ENCODE data around the gene TMEM109. TPM values are rescaled to one million over a fixed set of nuclear protein-coding genes. Genes with fewer than 3 reads are reported as not detected.

TMEM109 gene
- total RNA-seq, 1 experiment from 2014 or later, result 26.8 TPM

DNA sequence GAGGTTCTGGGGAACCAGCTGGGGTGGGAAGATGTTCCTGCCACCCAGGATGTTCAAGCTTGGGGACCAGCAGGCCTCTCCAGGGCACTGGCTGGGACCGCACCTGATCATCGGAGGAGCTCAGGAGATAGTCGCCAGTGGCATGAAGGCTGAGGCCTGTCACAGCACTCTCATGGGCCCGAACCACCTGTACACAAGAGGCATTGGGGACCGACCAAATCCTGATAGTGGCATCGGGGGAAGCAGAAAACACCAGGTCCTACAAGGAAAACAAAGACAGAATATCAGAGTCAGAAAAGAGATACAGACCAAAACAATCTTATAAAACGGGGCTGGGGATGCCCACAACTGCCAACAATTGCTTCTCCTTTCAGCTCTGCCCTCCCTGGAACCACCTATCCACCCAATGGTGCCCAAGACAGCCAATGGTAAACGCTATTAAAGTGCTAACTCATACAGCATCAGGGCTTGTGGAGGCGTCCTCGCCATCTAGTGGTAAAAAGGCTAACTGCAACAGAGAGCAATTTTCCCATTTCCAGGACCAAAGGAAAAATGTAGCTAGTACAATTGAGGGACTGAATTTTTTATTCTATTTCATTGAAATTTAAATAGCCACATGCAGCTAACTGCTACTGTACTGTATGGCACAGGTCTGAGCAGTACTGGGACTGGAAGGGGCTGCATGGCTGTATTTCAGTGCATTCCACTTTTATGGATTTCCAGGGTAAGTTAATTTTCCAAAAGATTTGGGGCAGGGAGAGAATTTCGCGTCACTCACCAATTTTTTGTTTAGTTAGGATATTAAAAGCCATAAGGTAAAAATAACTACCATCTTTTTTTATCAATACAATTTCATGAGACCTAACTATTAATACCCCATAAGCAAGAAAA, 14.7 kb upstream of the TMEM109 start:
- Mint-ChIP-seq H3K36me3 (peaks cover 83% of the 10 kb centered on the region), H3K9me3 (no peaks in the 10 kb centered on the region), H3K27me3 (ENCODE audit: low read depth) (no peaks in the 10 kb centered on the region), H3K27ac (no peak overlapping the region; the same call in 1 of the 2 replicates), H3K4me1 (peaks cover 4% of the 10 kb centered on the region), H3K4me3 (no peak overlapping the region)
- DNase-seq (ENCODE audit: low spot score), result peak; percentile 38
- CTCF ChIA-PET, result interaction anchor here (0.6 to 2.2 kb wide), 48 partner anchors 10 to 1231 kb away, joined by 3 to 64 read pairs (median 4); partner anchors contain the start of genes MS4A10, PATL1, PTGDR2 and TMEM109
- TF ChIP-seq, protein P1, sequence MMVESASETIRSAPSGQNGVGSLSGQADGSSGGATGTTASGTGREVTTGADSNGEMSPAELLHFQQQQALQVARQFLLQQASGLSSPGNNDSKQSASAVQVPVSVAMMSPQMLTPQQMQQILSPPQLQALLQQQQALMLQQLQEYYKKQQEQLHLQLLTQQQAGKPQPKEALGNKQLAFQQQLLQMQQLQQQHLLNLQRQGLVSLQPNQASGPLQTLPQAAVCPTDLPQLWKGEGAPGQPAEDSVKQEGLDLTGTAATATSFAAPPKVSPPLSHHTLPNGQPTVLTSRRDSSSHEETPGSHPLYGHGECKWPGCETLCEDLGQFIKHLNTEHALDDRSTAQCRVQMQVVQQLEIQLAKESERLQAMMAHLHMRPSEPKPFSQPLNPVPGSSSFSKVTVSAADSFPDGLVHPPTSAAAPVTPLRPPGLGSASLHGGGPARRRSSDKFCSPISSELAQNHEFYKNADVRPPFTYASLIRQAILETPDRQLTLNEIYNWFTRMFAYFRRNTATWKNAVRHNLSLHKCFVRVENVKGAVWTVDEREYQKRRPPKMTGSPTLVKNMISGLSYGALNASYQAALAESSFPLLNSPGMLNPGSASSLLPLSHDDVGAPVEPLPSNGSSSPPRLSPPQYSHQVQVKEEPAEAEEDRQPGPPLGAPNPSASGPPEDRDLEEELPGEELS (CRISPR knock-in tag; IDR thresholded peaks at IDR 0.05), result no peak
- no peak for TF ChIP-seq EMX1 (CRISPR knock-in tag; IDR thresholded peaks at IDR 0.05)
- TF ChIP-seq, protein P2, sequence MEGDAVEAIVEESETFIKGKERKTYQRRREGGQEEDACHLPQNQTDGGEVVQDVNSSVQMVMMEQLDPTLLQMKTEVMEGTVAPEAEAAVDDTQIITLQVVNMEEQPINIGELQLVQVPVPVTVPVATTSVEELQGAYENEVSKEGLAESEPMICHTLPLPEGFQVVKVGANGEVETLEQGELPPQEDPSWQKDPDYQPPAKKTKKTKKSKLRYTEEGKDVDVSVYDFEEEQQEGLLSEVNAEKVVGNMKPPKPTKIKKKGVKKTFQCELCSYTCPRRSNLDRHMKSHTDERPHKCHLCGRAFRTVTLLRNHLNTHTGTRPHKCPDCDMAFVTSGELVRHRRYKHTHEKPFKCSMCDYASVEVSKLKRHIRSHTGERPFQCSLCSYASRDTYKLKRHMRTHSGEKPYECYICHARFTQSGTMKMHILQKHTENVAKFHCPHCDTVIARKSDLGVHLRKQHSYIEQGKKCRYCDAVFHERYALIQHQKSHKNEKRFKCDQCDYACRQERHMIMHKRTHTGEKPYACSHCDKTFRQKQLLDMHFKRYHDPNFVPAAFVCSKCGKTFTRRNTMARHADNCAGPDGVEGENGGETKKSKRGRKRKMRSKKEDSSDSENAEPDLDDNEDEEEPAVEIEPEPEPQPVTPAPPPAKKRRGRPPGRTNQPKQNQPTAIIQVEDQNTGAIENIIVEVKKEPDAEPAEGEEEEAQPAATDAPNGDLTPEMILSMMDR (IDR thresholded peaks at IDR 0.05), result peak; percentile 80
- peak; percentile 79 for ATAC-seq
- POLR2A ChIA-PET, result interaction anchor here (0.5 kb wide), 1 partner anchor 44 kb away, joined by 3 read pairs; no protein-coding TSS in a partner anchor

DNA sequence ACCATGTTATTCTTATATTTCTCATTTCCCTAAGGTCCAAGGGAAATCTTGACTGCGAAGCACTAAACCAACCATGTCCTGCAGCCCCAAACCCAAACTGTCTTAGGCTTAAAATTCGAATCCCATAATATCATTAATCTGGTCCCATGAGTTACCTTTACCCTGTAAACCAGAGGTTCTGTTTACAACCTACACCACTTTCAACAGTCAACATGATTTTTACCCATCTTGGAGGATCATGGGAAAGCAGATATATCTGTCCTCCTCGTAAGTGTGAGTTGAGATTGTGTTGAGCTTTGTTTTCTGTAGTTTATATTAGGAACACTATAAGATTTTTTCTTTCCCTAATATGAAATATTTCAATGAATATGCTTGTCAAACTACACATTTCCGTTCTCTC, 14.0 kb upstream of the TMEM109 start:
- no peak overlapping the region for H3K27ac Mint-ChIP-seq

More for the DNA sequence above, 14.0 kb upstream of the TMEM109 start:
- DNase-seq (ENCODE audit: low spot score) (no peak), ATAC-seq (no peak)
- ChIA-PET POLR2A (interaction anchor here (0.5 kb wide), 1 partner anchor 43 kb away, joined by 3 read pairs; no protein-coding TSS in a partner anchor), CTCF (interaction anchor here (0.6 to 2.2 kb wide), 47 partner anchors 11 to 1231 kb away, joined by 3 to 64 read pairs (median 4); partner anchors contain the start of genes MS4A10, PATL1, PTGDR2 and TMEM109)
- no peaks in the 10 kb centered on the region for H3K9me3 Mint-ChIP-seq
- peaks cover 78% of the 10 kb centered on the region for H3K36me3 Mint-ChIP-seq
- no peaks in the 10 kb centered on the region for H3K27me3 Mint-ChIP-seq (ENCODE audit: low read depth)
- H3K4me1 Mint-ChIP-seq, result peaks cover 9% of the 10 kb centered on the region
- H3K4me3 Mint-ChIP-seq, result no peak overlapping the region
- TF ChIP-seq ZBTB21 (CRISPR knock-in tag; IDR thresholded peaks at IDR 0.05; ENCODE audit: borderline replicate concordance) (no peak), SP1 (CRISPR knock-in tag; conservative IDR thresholded peaks at IDR 0.05) (no peak), MYBL2 (CRISPR knock-in tag; IDR thresholded peaks at IDR 0.05) (no peak), ZNF416 (CRISPR knock-in tag; IDR thresholded peaks at IDR 0.05) (no peak), FOXK1 (CRISPR knock-in tag; IDR thresholded peaks at IDR 0.05) (no peak), ZNF671 (CRISPR knock-in tag; IDR thresholded peaks at IDR 0.05) (no peak), TEAD1 (CRISPR knock-in tag; IDR thresholded peaks at IDR 0.05) (no peak), SOX15 (CRISPR knock-in tag; IDR thresholded peaks at IDR 0.05) (no peak), GTF2I (CRISPR knock-in tag; conservative IDR thresholded peaks at IDR 0.05) (no peak), ESRRA (CRISPR knock-in tag; IDR thresholded peaks at IDR 0.05; ENCODE audit: borderline replicate concordance) (no peak), FOXJ3 (CRISPR knock-in tag; IDR thresholded peaks at IDR 0.05; ENCODE audit: borderline replicate concordance) (no peak)
- TF ChIP-seq, protein P3, sequence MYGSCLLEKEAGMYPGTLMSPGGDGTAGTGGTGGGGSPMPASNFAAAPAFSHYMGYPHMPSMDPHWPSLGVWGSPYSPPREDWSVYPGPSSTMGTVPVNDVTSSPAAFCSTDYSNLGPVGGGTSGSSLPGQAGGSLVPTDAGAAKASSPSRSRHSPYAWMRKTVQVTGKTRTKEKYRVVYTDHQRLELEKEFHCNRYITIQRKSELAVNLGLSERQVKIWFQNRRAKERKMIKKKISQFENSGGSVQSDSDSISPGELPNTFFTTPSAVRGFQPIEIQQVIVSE (CRISPR knock-in tag; IDR thresholded peaks at IDR 0.05; ENCODE audit: borderline replicate concordance), result no peak
- TF ChIP-seq, protein P4, sequence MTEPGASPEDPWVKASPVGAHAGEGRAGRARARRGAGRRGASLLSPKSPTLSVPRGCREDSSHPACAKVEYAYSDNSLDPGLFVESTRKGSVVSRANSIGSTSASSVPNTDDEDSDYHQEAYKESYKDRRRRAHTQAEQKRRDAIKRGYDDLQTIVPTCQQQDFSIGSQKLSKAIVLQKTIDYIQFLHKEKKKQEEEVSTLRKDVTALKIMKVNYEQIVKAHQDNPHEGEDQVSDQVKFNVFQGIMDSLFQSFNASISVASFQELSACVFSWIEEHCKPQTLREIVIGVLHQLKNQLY (CRISPR knock-in tag; IDR thresholded peaks at IDR 0.05), result no peak
- TF ChIP-seq, protein P5, sequence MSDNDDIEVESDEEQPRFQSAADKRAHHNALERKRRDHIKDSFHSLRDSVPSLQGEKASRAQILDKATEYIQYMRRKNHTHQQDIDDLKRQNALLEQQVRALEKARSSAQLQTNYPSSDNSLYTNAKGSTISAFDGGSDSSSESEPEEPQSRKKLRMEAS (CRISPR knock-in tag; IDR thresholded peaks at IDR 0.05), result no peak
- TF ChIP-seq, protein P6, sequence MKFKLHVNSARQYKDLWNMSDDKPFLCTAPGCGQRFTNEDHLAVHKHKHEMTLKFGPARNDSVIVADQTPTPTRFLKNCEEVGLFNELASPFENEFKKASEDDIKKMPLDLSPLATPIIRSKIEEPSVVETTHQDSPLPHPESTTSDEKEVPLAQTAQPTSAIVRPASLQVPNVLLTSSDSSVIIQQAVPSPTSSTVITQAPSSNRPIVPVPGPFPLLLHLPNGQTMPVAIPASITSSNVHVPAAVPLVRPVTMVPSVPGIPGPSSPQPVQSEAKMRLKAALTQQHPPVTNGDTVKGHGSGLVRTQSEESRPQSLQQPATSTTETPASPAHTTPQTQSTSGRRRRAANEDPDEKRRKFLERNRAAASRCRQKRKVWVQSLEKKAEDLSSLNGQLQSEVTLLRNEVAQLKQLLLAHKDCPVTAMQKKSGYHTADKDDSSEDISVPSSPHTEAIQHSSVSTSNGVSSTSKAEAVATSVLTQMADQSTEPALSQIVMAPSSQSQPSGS (CRISPR knock-in tag; IDR thresholded peaks at IDR 0.05; ENCODE audit: borderline replicate concordance, low read depth), result no peak
- TF ChIP-seq, protein P7, sequence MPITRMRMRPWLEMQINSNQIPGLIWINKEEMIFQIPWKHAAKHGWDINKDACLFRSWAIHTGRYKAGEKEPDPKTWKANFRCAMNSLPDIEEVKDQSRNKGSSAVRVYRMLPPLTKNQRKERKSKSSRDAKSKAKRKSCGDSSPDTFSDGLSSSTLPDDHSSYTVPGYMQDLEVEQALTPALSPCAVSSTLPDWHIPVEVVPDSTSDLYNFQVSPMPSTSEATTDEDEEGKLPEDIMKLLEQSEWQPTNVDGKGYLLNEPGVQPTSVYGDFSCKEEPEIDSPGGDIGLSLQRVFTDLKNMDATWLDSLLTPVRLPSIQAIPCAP (CRISPR knock-in tag; IDR thresholded peaks at IDR 0.05), result no peak
- TF ChIP-seq, protein P8, sequence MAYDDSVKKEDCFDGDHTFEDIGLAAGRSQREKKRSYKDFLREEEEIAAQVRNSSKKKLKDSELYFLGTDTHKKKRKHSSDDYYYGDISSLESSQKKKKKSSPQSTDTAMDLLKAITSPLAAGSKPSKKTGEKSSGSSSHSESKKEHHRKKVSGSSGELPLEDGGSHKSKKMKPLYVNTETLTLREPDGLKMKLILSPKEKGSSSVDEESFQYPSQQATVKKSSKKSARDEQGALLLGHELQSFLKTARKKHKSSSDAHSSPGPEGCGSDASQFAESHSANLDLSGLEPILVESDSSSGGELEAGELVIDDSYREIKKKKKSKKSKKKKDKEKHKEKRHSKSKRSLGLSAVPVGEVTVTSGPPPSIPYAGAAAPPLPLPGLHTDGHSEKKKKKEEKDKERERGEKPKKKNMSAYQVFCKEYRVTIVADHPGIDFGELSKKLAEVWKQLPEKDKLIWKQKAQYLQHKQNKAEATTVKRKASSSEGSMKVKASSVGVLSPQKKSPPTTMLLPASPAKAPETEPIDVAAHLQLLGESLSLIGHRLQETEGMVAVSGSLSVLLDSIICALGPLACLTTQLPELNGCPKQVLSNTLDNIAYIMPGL (CRISPR knock-in tag; IDR thresholded peaks at IDR 0.05), result no peak
- TF ChIP-seq, protein P9, sequence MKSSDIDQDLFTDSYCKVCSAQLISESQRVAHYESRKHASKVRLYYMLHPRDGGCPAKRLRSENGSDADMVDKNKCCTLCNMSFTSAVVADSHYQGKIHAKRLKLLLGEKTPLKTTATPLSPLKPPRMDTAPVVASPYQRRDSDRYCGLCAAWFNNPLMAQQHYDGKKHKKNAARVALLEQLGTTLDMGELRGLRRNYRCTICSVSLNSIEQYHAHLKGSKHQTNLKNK (CRISPR knock-in tag; IDR thresholded peaks at IDR 0.05), result no peak
